Colonic mucosa (tissue), 4 donors: Measurements from ENCODE around the gene UBXN1. TPM values are rescaled to one million over a fixed set of nuclear protein-coding genes. Genes with fewer than 3 reads are reported as not detected.
A peak's percentile ranks its signal among the peaks of the same experiment; 100 is the strongest.

Source experiments
- DNase-seq: peaks from one replicate; pipeline ENCODE4 v3.0.0-alpha.2; 2020
- H3K27ac ChIP-seq: fragments of 200-600 bp; one replicate; pipeline ENCODE4 v1.8.0; 2021
- H3K27me3 ChIP-seq: fragments of 200-600 bp; one replicate; pipeline ENCODE4 v1.8.0; 2021
- H3K36me3 ChIP-seq: fragments of 200-600 bp; one replicate; pipeline ENCODE4 v1.8.0; 2021
- H3K4me1 ChIP-seq: fragments of 200-600 bp; one replicate; pipeline ENCODE4 v1.8.0; 2021; ENCODE audit warnings: mild to moderate bottlenecking
- H3K4me3 ChIP-seq: fragments of 200-600 bp; one replicate; pipeline ENCODE4 v1.8.0; 2021
- H3K9ac ChIP-seq, 2 donors: one replicate each; pipeline ENCODE4 v1.7.0; 2013; ENCODE audit warnings: control low read depth in 2 of 2, low read depth in 2 of 2, low read length in 2 of 2
- H3K9me3 ChIP-seq: fragments of 200-600 bp; one replicate; pipeline ENCODE4 v1.8.0; 2021
- intact Hi-C: fragments of 100-400 bp; cut with DNase I; formaldehyde crosslinking; loops from one replicate; pipeline ENCODE4 v1.14.1; 2022
- total RNA-seq, 2 donors: library from RNA; stranded (reverse); fragmentation: NEBNext Ultra II Directional in 1 of 2; extraction: Animal tissue kit (Norgen Biotek cat#: 25700) in 1 of 2; gene quantifications; one replicate each; pipeline ENCODE4 v1.2.1, GENCODE V29; 2021
- TF ChIP-seq, protein P1 (sequence below): fragments of 200-600 bp; IDR thresholded peaks from one replicate; pipeline ENCODE4 v1.8.0; 2022; ENCODE audit warnings: antibody characterized with exemption, mild to moderate bottlenecking
- donor health status: healthy.
- donor health status: DM: no; HTN: no; CAD: no.
- donor health status: DM: no; HTN: no; CAD: no.

The UBXN1 gene
- total RNA-seq, 2 donors from 2014 or later: 74.8 to 87.8 TPM

DNA sequence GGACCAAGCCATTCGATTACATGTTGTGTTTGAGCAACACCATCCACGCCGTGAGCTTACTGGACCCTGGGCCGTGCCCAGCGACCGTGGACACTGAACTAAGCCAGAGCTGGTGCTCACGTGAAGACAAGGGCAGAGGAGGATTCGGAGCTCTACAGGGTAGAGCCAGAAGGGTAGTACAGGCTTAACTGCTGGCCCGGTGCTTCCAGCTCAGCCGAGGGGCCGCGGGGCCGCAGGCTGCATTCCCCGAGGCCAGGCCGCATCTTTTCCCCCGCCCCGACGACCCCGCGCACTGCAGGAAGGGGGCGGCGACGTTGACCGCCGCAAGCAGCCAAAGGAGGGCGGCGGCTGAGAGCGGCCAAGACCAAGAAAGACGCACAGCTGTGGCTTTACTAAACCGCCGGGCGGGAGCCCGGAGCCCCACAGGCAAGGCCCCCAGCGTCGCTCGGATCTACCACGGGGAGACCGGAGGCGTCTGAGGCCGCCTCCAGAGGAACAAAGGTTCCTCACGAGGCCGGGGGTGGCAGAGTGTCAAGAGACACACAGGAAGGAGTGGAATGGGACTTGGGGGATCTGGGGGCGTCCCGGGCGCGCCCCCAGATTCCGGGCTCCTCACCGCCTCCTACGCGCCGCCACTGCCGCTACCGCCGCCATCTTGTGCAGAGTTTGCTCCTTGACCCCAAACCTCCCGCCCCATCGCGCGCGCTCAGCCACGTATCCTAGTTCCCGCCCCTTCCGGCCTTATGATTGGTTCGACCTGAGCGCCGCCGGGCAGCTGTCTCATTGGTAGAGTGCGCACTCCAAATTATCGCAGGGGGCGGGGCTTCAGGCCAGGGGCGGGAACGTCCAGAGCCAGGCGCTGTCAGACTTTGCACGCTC, 32.7 kb downstream of the UBXN1 start, which contains the start of gene GANAB:
Gene GANAB, minus strand, starts transcription at position 668 of the 879 bp plus-strand sequence. Its CDS starts 14 bp downstream, at position 654.
- TF ChIP-seq, protein P1, sequence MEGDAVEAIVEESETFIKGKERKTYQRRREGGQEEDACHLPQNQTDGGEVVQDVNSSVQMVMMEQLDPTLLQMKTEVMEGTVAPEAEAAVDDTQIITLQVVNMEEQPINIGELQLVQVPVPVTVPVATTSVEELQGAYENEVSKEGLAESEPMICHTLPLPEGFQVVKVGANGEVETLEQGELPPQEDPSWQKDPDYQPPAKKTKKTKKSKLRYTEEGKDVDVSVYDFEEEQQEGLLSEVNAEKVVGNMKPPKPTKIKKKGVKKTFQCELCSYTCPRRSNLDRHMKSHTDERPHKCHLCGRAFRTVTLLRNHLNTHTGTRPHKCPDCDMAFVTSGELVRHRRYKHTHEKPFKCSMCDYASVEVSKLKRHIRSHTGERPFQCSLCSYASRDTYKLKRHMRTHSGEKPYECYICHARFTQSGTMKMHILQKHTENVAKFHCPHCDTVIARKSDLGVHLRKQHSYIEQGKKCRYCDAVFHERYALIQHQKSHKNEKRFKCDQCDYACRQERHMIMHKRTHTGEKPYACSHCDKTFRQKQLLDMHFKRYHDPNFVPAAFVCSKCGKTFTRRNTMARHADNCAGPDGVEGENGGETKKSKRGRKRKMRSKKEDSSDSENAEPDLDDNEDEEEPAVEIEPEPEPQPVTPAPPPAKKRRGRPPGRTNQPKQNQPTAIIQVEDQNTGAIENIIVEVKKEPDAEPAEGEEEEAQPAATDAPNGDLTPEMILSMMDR: no peak
- Histone ChIP-seq H3K36me3 (no peaks in the 10 kb centered on the region), H3K27me3 (no peaks in the 10 kb centered on the region), H3K9me3 (no peaks in the 10 kb centered on the region), H3K27ac (peak within 1 kb of the TSS; percentile 80), H3K4me1 (peaks cover 12% of the 10 kb centered on the region), H3K9ac (peak within 1 kb of the TSS; percentile 68 to 92), H3K4me3 (peak within 1 kb of the TSS; percentile 93)
- intact Hi-C loops: no loop called here
- peak; percentile 100 for DNase-seq

DNA sequence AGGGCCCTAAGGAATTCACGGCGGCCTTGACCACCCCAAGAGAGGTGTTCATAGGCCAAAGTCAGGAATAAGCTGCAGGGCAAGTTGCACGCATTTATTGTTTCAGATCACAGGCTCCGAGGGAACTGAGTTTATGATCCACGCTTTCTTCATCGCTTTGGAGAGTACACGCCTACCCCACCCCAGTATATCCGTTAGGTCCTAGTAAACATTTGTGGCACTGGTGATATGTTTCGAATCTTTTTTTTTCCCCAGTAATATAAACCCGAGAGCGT, 33.3 kb downstream of the UBXN1 start:
- H3K27ac ChIP-seq: peak overlapping the region; percentile 80
- peak overlapping the region; percentile 93 for H3K4me3 ChIP-seq
- no peaks in the 10 kb centered on the region for H3K27me3 ChIP-seq
- intact Hi-C loops: no loop called here
- TF ChIP-seq, protein P1: no peak
- H3K36me3 ChIP-seq: no peaks in the 10 kb centered on the region
- no peak for DNase-seq
- no peaks in the 10 kb centered on the region for H3K9me3 ChIP-seq
- peak overlapping the region; percentile 68 to 92 for H3K9ac ChIP-seq
- H3K4me1 ChIP-seq: peaks cover 12% of the 10 kb centered on the region

DNA sequence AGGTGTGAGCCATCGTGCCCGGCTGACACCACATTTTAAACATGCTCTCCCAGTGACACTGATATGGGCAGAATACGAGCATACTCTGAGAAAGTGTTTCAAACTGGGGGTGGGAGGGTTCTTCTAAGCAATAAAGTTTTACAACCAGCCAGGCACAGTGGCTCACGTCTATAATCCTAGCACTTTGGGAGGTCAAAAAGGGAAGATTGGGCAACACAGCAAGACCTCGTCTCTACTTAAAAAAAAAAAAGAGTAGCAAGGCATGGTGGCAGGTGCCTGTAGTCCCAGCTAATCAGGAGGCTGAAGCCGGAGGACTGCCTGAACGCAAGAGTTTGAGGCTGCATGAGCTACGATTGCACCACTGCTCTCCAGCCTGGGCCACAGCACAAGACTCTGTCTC, 34.7 kb downstream of the UBXN1 start:
- Histone ChIP-seq H3K4me1 (peaks cover 12% of the 10 kb centered on the region), H3K4me3 (no peak overlapping the region), H3K36me3 (no peaks in the 10 kb centered on the region), H3K9me3 (no peaks in the 10 kb centered on the region), H3K27me3 (no peaks in the 10 kb centered on the region), H3K27ac (no peak overlapping the region), H3K9ac (no peak overlapping the region)
- TF ChIP-seq, protein P1: no peak
- intact Hi-C loops: no loop called here
- no peak for DNase-seq

DNA sequence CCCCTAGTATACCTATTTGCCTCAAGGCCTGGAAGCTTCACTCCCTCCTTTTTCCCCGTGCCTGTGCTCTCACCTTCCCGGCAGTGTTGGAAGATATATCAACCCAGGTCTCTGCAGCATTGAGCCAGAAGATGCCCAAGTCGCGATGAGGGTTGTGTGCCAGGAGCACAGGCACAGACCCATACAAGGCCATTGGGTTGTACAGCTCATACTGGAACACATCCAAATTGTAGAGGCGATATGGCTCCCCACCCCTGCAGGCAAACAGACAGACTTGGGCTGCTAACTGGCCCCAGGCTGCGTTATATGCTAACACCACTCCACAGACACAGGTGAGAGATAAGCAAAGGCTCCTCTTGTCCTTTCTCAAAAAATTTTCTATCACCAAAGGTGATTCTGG, 46.4 kb downstream of the UBXN1 start:
- no peak overlapping the region for H3K9ac ChIP-seq
- no peaks in the 10 kb centered on the region for H3K9me3 ChIP-seq
- TF ChIP-seq, protein P1: no peak
- H3K4me1 ChIP-seq: no peaks in the 10 kb centered on the region
- H3K27me3 ChIP-seq: no peaks in the 10 kb centered on the region
- no peak for DNase-seq
- H3K4me3 ChIP-seq: no peak overlapping the region
- intact Hi-C loops: no loop called here
- H3K27ac ChIP-seq: no peak overlapping the region
- peaks cover 36% of the 10 kb centered on the region for H3K36me3 ChIP-seq

DNA sequence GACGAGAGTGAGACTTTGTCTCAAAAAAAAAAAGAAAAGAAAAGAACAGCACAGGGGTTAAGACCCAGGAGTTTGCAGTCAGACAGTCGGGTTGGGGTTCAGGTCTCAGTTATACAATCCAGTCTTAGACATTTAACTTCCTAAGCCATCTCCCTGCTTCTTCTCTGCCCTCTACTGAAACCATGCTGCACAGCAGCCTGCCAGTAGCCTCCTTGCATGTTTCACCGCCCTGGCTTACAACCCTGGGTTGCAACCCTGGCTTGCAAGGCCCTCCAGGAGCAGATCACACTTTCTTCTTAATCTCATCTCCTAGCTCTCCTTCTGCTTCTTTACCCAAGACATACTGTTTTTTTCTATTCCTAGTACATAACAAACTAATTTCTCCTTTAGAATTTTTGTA, 51.2 kb downstream of the UBXN1 start:
- no peak for DNase-seq
- intact Hi-C loops: no loop called here
- no peaks in the 10 kb centered on the region for H3K9me3 ChIP-seq
- H3K4me3 ChIP-seq: no peak overlapping the region
- peaks cover 49% of the 10 kb centered on the region for H3K36me3 ChIP-seq
- TF ChIP-seq, protein P1: no peak
- H3K27ac ChIP-seq: no peak overlapping the region
- no peaks in the 10 kb centered on the region for H3K27me3 ChIP-seq
- H3K9ac ChIP-seq: no peak overlapping the region
- no peaks in the 10 kb centered on the region for H3K4me1 ChIP-seq

Other genes starting within 250 kb of the UBXN1 start
- gene AHNAK, start 132.3 kb downstream of the UBXN1 start, total RNA-seq: 100 to 1,000 TPM; 458 to 631 TPM
- gene EEF1G, start 105.2 kb downstream of the UBXN1 start, total RNA-seq: 1,000 to 10,000 TPM; 1,328 to 1,358 TPM
- gene TUT1, start 87.5 kb downstream of the UBXN1 start, total RNA-seq: 10 to 100 TPM; 11.1 to 26.2 TPM
- gene MTA2, start 77.2 kb downstream of the UBXN1 start, total RNA-seq: 100 to 1,000 TPM in 1 of 2 donors, 10 to 100 TPM in 1; 91.0 to 133 TPM
- 10 to 100 TPM; 37.5 to 58.7 TPM for gene EML3, start 66.3 kb downstream of the UBXN1 start, total RNA-seq
- 1 to 10 TPM; 3.2 to 3.6 TPM for gene ROM1, start 65.8 kb downstream of the UBXN1 start, total RNA-seq
- 10 to 100 TPM; 21.8 to 37.7 TPM for gene B3GAT3, start 57.1 kb downstream of the UBXN1 start, total RNA-seq
- gene GANAB, start 32.5 kb downstream of the UBXN1 start, total RNA-seq: 100 to 1,000 TPM; 252 to 303 TPM
- gene INTS5, start 25.8 kb downstream of the UBXN1 start, total RNA-seq: 10 to 100 TPM; 19.1 to 27.7 TPM
- 100 to 1,000 TPM in 1 of 2 donors, 10 to 100 TPM in 1; 57.9 to 105 TPM for gene C11orf98, start 13.9 kb downstream of the UBXN1 start, total RNA-seq
- 10 to 100 TPM in 1 of 2 donors, 1 to 10 TPM in 1; 9.4 to 27.0 TPM for gene CSKMT, start 13.8 kb downstream of the UBXN1 start, total RNA-seq
- 10 to 100 TPM; 13.9 to 23.2 TPM for gene UQCC3, start 7.4 kb downstream of the UBXN1 start, total RNA-seq
- gene LBHD1, start 6.8 kb downstream of the UBXN1 start, total RNA-seq: 10 to 100 TPM in 1 of 2 donors, 1 to 10 TPM in 1; 7.1 to 12.3 TPM
- gene LRRN4CL, start 10.5 kb upstream of the UBXN1 start, total RNA-seq: 1 to 10 TPM in 1 of 2 donors, under 1 TPM in 1; 0.82 to 3.3 TPM
- gene BSCL2, start 28.4 kb upstream of the UBXN1 start, total RNA-seq: 10 to 100 TPM; 36.5 to 65.5 TPM
- gene GNG3, start 28.6 kb upstream of the UBXN1 start, total RNA-seq: under 1 TPM in 1 of 2 donors, not detected in 1; 0.56 TPM
- 10 to 100 TPM; 50.5 to 59.3 TPM for gene HNRNPUL2, start 48.4 kb upstream of the UBXN1 start, total RNA-seq
- 10 to 100 TPM; 34.2 to 39.8 TPM for gene TTC9C, start 49.4 kb upstream of the UBXN1 start, total RNA-seq
- gene ZBTB3, start 75.1 kb upstream of the UBXN1 start, total RNA-seq: 10 to 100 TPM; 10.8 to 18.7 TPM
- gene POLR2G, start 82.5 kb upstream of the UBXN1 start, total RNA-seq: 10 to 100 TPM; 40.3 to 54.5 TPM
- gene TAF6L, start 92.3 kb upstream of the UBXN1 start, total RNA-seq: 10 to 100 TPM; 15.3 to 26.6 TPM
- 10 to 100 TPM; 46.7 to 54.5 TPM for gene TMEM179B, start 108.3 kb upstream of the UBXN1 start, total RNA-seq
- 10 to 100 TPM; 15.8 to 26.0 TPM for gene TMEM223, start 112.9 kb upstream of the UBXN1 start, total RNA-seq
- 10 to 100 TPM; 39.2 to 50.9 TPM for gene NXF1, start 126.4 kb upstream of the UBXN1 start, total RNA-seq
- 10 to 100 TPM; 38.0 to 43.3 TPM for gene STX5, start 153.0 kb upstream of the UBXN1 start, total RNA-seq
- gene TEX54, start 153.8 kb upstream of the UBXN1 start, total RNA-seq: not detected
- 10 to 100 TPM; 27.4 to 43.3 TPM for gene WDR74, start 160.5 kb upstream of the UBXN1 start, total RNA-seq
- gene SLC3A2, start 201.8 kb upstream of the UBXN1 start, total RNA-seq: 100 to 1,000 TPM in 1 of 2 donors, 10 to 100 TPM in 1; 70.4 to 116 TPM
- gene CHRM1, start 242.3 kb upstream of the UBXN1 start, total RNA-seq: 1 to 10 TPM; 1.2 to 1.8 TPM